Endodermal cell (in vitro differentiated cells): ENCODE measurements around the gene KRT14. TPM values are rescaled to one million over a fixed set of nuclear protein-coding genes. Genes with fewer than 3 reads are reported as not detected.
A peak's percentile ranks its signal among the peaks of the same experiment; 100 is the strongest.

Source experiments
- DNase-seq: peaks from one replicate; pipeline ENCODE4 v3.0.0-alpha.2; 2017
- H3K27ac ChIP-seq: 2 replicates; pipeline ENCODE4 v1.5.1; 2013; ENCODE audit warnings: mild to moderate bottlenecking, low read depth, low read length, moderate library complexity
- H3K27me3 ChIP-seq: 2 replicates; pipeline ENCODE4 v1.6.1; 2013; ENCODE audit warnings: mild to moderate bottlenecking, low read length, moderate library complexity; ENCODE audit not compliant: insufficient read depth, control insufficient read depth, poor library complexity, severe bottlenecking
- H3K36me3 ChIP-seq: 2 replicates; pipeline ENCODE4 v1.7.0; 2013; ENCODE audit warnings: mild to moderate bottlenecking, low read length, moderate library complexity; ENCODE audit not compliant: control insufficient read depth, insufficient read depth
- H3K4me1 ChIP-seq: one replicate; pipeline ENCODE4 v1.7.0; 2013; ENCODE audit warnings: low read length; ENCODE audit not compliant: control insufficient read depth, insufficient read depth
- H3K4me3 ChIP-seq: 2 replicates; pipeline ENCODE4 v1.5.1; 2013; ENCODE audit warnings: mild to moderate bottlenecking, low read length, moderate library complexity
- H3K9ac ChIP-seq: 2 replicates; pipeline ENCODE4 v1.6.1; 2013; ENCODE audit warnings: mild to moderate bottlenecking, low read length, moderate library complexity; ENCODE audit not compliant: poor library complexity, severe bottlenecking; ENCODE audit errors: extremely low read depth
- H3K9me3 ChIP-seq: 2 replicates; pipeline ENCODE4 v1.6.1; 2013; ENCODE audit warnings: mild to moderate bottlenecking, low read length, moderate library complexity; ENCODE audit not compliant: control insufficient read depth
- H3K27ac Mint-ChIP-seq: 2 replicates; pipeline ENCODE4 v1.8.0; 2020; ENCODE audit warnings: mixed read lengths
- H3K27me3 Mint-ChIP-seq: 2 replicates; pipeline ENCODE4 v1.8.0; 2021; ENCODE audit warnings: mild to moderate bottlenecking, mixed read lengths; ENCODE audit not compliant: insufficient read depth
- H3K36me3 Mint-ChIP-seq: 2 replicates; pipeline ENCODE4 v1.8.0; 2020; ENCODE audit warnings: low read depth, mixed read lengths
- H3K4me1 Mint-ChIP-seq: 2 replicates; pipeline ENCODE4 v1.8.0; 2020; ENCODE audit warnings: mixed read lengths
- H3K4me3 Mint-ChIP-seq: 2 replicates; pipeline ENCODE4 v1.8.0; 2020; ENCODE audit warnings: mild to moderate bottlenecking, moderate library complexity, mixed read lengths
- H3K9me3 Mint-ChIP-seq: 2 replicates; pipeline ENCODE4 v1.8.0; 2020; ENCODE audit warnings: mild to moderate bottlenecking, mixed read lengths
- WGBS, 2 experiments: methylation state at CpG; one replicate each; pipeline versions ENCODE4 v1.1.5 to v1.1.7; 2013; ENCODE audit warnings: missing lambda C conversion rate in 2 of 2, mixed read lengths in 1 of 2; ENCODE audit not compliant: insufficient coverage in 1 of 2, insufficient read length in 1 of 2; 5-methylcytosine and 5-hydroxymethylcytosine counted together
- long read RNA-seq, 4 experiments: library from polyadenylated mRNA in 2 of 4; library from RNA in 1 of 4; library from capped mRNA in 1 of 4; stranded (forward) in 3 of 4; unstranded in 1 of 4; transcript quantifications; one replicate each; pipeline ENCODE4 v2.0.0, GENCODE V29; 2020 to 2021; ENCODE audit warnings: inconsistent platforms in 1 of 4
- polyA plus RNA-seq, 2 experiments: library from polyadenylated mRNA; stranded (reverse); fragments of 50-300 nt; gene quantifications; one replicate each; pipeline ENCODE4 v1.2.3, GENCODE V29; 2013
- total RNA-seq, 2 donors: library from RNA; stranded (reverse); fragmentation: NEBNext Ultra II Directional in 1 of 2; extraction: Animal tissue kit (Norgen Biotek cat#: 25700) in 1 of 2; gene quantifications; 2 replicates in 1 of 2; 3 replicates in 1 of 2; pipeline ENCODE4 v1.2.1, GENCODE V29; 2021
- TF ChIP-seq, protein P1 (sequence below): fragments of 200-600 bp; sonication (generic); conservative IDR thresholded peaks from 2 replicates; pipeline ENCODE4 v1.5.0; 2021; ENCODE audit warnings: antibody characterized with exemption, mild to moderate bottlenecking

Gene KRT14
- not detected for total RNA-seq
- polyA plus RNA-seq (2013, experiment 1 of 2): not detected
- polyA plus RNA-seq (2013, experiment 2 of 2): not detected
- long read RNA-seq, experiment 1: 0 reads
- long read RNA-seq, experiment 2: 0 reads
- long read RNA-seq, experiment 3: 0 reads
- long read RNA-seq, experiment 4: 0 reads

GRCh38 chr17:41586863-41587495, at the start of gene KRT14:
TSS of gene KRT14 (minus strand) at chr17:41586895. CDS start at chr17:41586834, 61 bp downstream.
- TF ChIP-seq, protein P1, sequence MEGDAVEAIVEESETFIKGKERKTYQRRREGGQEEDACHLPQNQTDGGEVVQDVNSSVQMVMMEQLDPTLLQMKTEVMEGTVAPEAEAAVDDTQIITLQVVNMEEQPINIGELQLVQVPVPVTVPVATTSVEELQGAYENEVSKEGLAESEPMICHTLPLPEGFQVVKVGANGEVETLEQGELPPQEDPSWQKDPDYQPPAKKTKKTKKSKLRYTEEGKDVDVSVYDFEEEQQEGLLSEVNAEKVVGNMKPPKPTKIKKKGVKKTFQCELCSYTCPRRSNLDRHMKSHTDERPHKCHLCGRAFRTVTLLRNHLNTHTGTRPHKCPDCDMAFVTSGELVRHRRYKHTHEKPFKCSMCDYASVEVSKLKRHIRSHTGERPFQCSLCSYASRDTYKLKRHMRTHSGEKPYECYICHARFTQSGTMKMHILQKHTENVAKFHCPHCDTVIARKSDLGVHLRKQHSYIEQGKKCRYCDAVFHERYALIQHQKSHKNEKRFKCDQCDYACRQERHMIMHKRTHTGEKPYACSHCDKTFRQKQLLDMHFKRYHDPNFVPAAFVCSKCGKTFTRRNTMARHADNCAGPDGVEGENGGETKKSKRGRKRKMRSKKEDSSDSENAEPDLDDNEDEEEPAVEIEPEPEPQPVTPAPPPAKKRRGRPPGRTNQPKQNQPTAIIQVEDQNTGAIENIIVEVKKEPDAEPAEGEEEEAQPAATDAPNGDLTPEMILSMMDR: no peak
- H3K27me3 Mint-ChIP-seq: peaks cover 23% of the 10 kb centered on the region

GRCh38 chr17:41635121-41636097, 48.7 kb upstream of the KRT14 start:
- Mint-ChIP-seq H3K27me3 (no peaks in the 10 kb centered on the region), H3K9me3 (no peaks in the 10 kb centered on the region), H3K4me1 (peaks cover 10% of the 10 kb centered on the region), H3K27ac (peak overlapping the region; percentile 64), H3K4me3 (no peak overlapping the region), H3K36me3 (no peaks in the 10 kb centered on the region)
- no peak overlapping the region for H3K9ac ChIP-seq
- no peaks in the 10 kb centered on the region for H3K27me3 ChIP-seq
- TF ChIP-seq, protein P1: no peak
- H3K36me3 ChIP-seq: no peaks in the 10 kb centered on the region
- no peaks in the 10 kb centered on the region for H3K9me3 ChIP-seq
- H3K4me1 ChIP-seq: no peaks in the 10 kb centered on the region
- peak overlapping the region; percentile 32 for H3K27ac ChIP-seq
- 84 to 88% methylated on average over 19 to 28 of the region's 28 CpGs for WGBS, 2 experiments
- H3K4me3 ChIP-seq: no peak overlapping the region
- peak; percentile 78 for DNase-seq

More at GRCh38 chr17:41586863-41587495, at the start of gene KRT14:
- no peak within 1 kb of the TSS for H3K27ac Mint-ChIP-seq
- DNase-seq: no peak
- no peaks in the 10 kb centered on the region for H3K9me3 ChIP-seq
- no peaks in the 10 kb centered on the region for H3K9me3 Mint-ChIP-seq
- peaks cover 11% of the 10 kb centered on the region for H3K4me1 Mint-ChIP-seq
- H3K27me3 ChIP-seq: no peaks in the 10 kb centered on the region
- H3K4me1 ChIP-seq: no peaks in the 10 kb centered on the region
- WGBS, 2 experiments: 87 to 90% methylated on average over 10 to 13 of the region's 15 CpGs
- H3K9ac ChIP-seq: no peak within 1 kb of the TSS
- no peak within 1 kb of the TSS for H3K4me3 Mint-ChIP-seq
- H3K36me3 Mint-ChIP-seq: no peaks in the 10 kb centered on the region
- H3K4me3 ChIP-seq: no peak within 1 kb of the TSS
- H3K27ac ChIP-seq: no peak within 1 kb of the TSS
- H3K36me3 ChIP-seq: no peaks in the 10 kb centered on the region

- no peak overlapping the region for H3K4me3 ChIP-seq
- H3K4me1 ChIP-seq: no peaks in the 10 kb centered on the region
- no peaks in the 10 kb centered on the region for H3K9me3 ChIP-seq
- Mint-ChIP-seq H3K4me3 (no peak overlapping the region), H3K4me1 (peaks cover 10% of the 10 kb centered on the region), H3K27me3 (no peaks in the 10 kb centered on the region), H3K9me3 (no peaks in the 10 kb centered on the region), H3K36me3 (no peaks in the 10 kb centered on the region), H3K27ac (peak overlapping the region; percentile 64)
- DNase-seq: no peak
- H3K36me3 ChIP-seq: no peaks in the 10 kb centered on the region
- H3K27me3 ChIP-seq: no peaks in the 10 kb centered on the region
- TF ChIP-seq, protein P1: no peak
- H3K27ac ChIP-seq: peak overlapping the region; percentile 32
- no peak overlapping the region for H3K9ac ChIP-seq
- 77 to 87% methylated on average over 3 to 7 of the region's 7 CpGs for WGBS, 2 experiments
These were observed 47.9 kb upstream of the KRT14 start for GRCh38 chr17:41634639-41635038.
